SW480 (cell line): ENCODE results near the gene CYLD.
A peak's percentile ranks its signal among the peaks of the same experiment; 100 is the strongest.

ENCODE experiments used
- DNase-seq: peaks from one replicate; pipeline ENCODE4 v3.0.0-alpha.2; 2016; ENCODE audit warnings: low spot score

Gene CYLD

DNA sequence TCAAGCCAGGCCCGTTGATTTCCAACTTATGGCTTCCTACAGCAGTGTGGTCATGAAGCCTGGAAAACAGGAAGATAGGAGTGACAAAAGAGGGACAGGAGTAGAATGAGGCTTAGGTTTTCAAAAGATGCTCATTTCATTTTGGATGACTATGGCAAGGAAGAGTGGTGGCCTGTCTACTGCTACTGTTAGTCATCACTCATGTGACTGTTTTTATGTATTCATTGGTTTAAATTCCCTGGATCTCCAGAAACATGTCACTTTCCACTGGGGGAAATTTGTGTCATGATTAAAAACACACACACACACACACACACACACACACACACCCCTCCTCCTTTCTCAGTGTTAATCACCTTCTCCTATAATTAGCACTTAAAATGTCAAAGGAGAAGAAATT is 1.1 kb upstream of the CYLD start:
- DNase-seq: peak; percentile 5

- DNase-seq: peak; percentile 26
Measured at GRCh38 chr16:50741225-50741780, 583 bp upstream of the CYLD start.

- DNase-seq: peak; percentile 18
Measured at GRCh38 chr16:50742576-50743200, 802 bp downstream of the CYLD start.

- no peak for DNase-seq
Measured at GRCh38 chr16:50743581-50744225, 1.8 kb downstream of the CYLD start.

DNA sequence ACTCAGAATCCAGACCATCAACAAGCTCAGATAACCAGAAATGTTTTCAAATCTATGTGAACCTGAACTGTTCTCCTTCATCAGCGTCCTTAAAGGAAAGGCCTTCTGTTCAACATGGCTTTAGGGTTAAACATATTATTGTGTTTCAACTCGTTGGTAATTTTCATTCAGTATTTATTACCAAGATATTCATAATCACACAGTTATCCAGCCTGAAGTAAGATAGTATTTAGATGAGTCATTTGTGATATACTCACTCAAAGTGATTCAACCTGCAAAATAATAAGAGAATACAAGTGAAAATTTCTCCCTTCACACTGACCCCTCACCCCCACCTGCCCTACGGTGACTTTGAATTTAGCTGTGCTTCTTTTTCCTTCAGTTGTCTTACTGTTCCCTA is 3.0 kb downstream of the CYLD start:
- DNase-seq: no peak

GRCh38 chr16:50745940-50746339 is 4.1 kb downstream of the CYLD start:
- no peak for DNase-seq

- peak; percentile 62 for DNase-seq
Measured at GRCh38 chr16:50747207-50747956, 5.5 kb downstream of the CYLD start.

DNA sequence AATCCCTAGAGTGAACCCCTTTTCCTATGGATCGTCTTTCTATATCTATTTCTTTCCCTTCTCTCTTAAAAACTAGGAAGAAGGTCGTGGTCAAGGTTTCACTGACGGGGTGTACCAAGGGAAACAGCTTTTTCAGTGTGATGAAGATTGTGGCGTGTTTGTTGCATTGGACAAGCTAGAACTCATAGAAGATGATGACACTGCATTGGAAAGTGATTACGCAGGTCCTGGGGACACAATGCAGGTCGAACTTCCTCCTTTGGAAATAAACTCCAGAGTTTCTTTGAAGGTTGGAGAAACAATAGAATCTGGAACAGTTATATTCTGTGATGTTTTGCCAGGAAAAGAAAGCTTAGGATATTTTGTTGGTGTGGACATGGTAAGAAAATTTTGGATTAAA is 9.6 kb downstream of the CYLD start:
- DNase-seq: no peak

GRCh38 chr16:50752471-50753235 is 10.8 kb downstream of the CYLD start:
- no peak for DNase-seq

DNA sequence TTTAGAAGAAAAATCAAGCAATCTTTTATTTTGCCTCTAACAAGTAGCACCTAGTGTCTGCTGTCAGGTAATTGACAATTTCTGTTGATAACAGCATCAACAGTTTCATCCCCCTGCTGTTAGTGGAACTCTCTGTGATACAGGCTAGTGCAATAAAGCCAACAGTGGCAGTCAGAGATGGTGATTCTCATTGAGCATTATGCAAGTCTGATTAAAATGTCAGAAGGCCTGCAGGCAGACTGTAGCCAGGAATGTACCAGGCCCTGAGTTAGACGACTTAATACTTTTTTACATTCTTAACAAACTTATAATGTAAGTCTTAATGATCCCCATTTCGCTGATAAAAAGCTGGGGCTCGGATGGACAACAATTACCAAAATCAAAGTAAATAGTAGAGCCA is 14.6 kb downstream of the CYLD start:
- DNase-seq: no peak

GRCh38 chr16:50761267-50761666 is 19.4 kb downstream of the CYLD start:
- DNase-seq: no peak

- no peak for DNase-seq
Measured at GRCh38 chr16:50762241-50762640, 20.4 kb downstream of the CYLD start.

DNA sequence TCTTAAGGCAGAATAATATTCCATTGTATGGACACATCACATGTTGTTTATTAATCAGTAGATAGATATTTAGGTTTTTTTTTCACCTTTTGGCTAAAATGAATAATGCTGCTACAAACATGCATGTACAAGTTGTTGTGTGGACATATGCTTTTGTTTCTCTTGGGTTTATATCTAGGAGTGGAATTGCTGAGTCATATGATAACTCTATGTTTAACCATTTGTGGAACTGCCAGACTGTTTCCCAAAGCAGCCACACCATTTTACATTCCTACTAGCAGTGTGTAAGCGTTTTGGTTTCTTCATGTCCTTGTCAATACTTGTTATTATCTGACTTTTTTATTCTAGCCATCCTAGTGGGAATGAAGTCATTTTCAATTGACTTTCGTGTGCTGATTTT is 21.3 kb downstream of the CYLD start:
- no peak for DNase-seq

- DNase-seq: no peak
Measured at GRCh38 chr16:50765260-50765659, 23.4 kb downstream of the CYLD start.

DNA sequence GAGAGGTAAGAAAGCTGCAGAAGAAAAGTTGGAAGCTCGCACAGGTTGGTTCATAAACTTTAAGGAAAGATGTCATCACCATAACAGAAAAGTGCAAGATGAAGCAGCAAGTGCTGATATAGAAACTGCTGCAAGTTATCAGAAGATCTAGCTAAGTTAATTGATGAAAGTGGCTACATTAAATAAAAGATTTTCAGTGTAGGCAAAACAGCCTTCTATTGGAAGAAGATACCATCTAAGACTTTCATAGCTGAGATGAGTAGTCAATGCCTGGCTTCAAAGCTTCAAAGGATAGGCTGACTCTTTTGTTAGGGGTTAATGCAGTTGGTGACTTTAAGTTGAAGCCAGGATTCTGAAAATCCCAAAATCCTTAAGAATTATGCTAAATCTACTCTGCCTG is 24.0 kb downstream of the CYLD start:
- DNase-seq: no peak

- DNase-seq: no peak
Measured at GRCh38 chr16:50767197-50767596, 25.3 kb downstream of the CYLD start.

GRCh38 chr16:50771366-50771765 is 29.5 kb downstream of the CYLD start:
- DNase-seq: no peak

DNA sequence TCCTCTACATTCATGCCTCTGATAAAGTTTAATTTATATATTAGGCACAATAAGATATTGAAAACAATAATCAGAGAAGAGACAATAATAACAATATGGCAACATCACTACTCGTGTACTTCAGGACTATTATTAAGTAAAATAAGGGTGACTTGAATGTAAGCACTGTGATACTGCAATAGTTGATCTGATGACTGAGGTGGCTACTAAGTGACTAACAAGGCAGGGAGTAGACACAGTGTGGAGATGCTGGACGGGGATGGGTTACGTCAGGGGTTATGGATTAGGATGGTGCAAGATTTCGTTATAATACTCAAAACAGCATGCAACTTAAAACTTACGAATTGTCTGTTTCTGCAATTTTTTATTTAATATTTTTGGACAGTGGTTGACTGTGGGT is 32.5 kb downstream of the CYLD start:
- no peak for DNase-seq

GRCh38 chr16:50774960-50775359 is 33.1 kb downstream of the CYLD start:
- no peak for DNase-seq

GRCh38 chr16:50776037-50776436 is 34.2 kb downstream of the CYLD start:
- DNase-seq: no peak

DNA sequence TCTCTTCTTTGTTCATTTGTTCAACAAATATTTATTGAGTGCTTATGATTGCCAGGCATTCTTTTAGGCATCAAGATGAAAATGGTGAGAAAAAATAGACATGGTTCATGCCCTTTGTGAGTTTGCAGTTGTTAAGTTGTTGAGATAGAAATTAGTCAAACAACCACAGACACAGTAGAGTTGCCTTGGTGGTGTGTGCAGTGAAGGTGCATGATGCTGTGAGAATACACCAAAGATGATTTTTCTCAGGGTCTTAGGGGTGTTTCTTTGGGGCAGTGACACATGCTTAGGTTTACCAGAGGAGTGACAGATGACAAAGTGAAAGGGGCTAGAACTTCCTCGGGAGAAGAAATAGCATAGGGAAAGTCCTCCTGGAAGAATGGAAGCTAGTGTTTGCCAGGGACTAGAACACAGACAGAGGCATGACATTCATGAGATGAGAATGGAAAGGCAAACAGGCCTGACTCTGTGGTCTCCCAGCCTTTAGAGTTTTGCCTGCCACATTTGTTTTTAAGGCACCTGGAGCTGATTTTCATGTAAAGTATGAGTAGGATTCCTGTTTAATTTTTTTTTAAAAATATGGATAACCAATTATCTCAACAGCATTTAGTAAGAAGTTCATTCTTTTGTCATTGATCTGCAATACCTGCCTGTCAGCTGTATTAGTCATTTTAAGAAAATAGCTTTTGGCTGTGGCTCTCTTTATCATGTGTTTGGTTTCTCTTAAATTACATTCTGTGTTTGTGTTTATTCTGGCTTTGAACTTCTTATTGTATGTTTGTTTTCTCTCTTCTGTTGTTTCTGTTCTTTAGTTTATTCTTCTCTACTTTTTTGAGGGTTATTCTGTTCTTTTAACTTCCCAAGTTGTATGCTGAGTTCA is 36.6 kb downstream of the CYLD start:
- no peak for DNase-seq
